Stimulated activated CD8-positive, alpha-beta memory T cell treated with anti-CD3 and anti-CD28 coated beads, Interleukin-4, amount 100 ng/mL, for 4 hours (primary cell): ENCODE measurements around the gene CENPE.

ENCODE experiments used
- DNase-seq, 2 donors: peaks; one replicate each; pipeline ENCODE4 v3.0.0-alpha.2; 2020; ENCODE audit warnings: low read depth in 2 of 2, low spot score in 1 of 2

Gene CENPE

DNA sequence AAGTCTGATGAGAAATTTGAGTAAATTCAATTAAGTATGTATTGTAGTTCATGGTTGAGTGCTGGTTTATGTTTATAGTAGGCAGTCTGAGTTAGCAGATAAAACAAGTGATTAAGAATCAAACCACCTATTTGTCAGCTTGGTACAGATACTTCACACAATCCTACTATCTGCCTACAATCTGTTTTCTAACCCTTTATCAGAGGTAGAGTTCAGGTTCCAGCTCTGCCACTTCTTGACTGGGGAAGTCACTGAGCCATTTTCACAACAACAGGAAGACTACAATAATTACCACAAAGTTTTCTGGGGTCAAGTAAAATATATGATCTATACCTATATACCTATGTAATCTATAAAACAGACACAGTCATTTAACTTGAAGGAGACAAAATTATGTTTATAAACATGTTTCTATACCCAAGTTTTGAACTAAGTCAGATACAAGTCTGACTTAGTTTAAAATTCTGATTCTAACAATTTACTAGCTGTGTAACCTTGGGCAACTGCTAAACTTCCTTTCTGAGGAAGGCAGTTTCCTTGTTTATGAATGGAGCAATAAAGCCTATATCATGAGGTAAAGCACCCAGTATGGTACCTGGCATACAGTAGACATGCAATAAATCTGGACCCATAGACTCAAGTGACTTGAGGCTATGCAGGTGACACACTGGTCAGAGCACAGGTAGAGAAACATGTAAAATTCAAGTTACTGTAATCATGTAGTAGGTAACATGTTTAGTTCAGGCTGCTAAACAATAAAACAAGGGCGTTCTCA, 61.3 kb downstream of the CENPE start:
- no peak for DNase-seq

DNA sequence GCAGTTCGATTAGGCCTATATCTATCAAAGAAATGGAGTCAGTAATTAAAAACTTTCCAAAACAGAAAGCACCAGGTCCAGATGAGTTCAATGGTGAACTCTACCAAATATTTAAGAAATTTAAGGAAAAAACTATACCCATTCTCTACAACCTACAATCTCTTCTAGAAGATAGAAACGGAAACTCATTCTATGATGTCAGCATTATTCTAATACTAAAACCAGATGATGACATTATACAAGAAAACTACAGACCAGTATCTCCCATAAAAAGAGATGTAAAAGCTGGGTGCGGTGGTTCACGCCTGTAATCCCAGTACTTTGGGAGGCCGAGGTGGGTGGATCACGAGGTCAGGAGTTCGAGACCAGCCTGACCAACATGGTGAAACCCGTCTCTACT, 69.0 kb downstream of the CENPE start:
- DNase-seq, result no peak

DNA sequence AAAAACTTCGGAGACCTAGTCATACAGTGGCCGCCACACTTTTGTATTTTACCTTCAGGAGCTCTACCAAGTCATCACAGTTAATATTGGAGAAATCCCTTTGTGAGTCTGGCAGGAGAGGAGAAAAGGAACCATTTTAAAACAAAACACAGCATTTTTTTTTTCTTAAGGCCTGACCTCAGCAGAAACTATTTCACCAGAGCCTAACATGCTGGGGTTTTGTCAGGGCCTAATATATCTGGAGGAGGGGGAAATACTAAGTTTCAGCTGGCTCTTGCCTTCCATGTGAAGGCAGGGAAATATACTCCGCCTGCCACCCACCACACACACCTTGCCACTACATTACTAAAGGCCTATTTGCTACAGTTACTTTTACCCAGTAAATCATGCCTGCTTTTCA, 72.0 kb downstream of the CENPE start:
- no peak for DNase-seq

DNA sequence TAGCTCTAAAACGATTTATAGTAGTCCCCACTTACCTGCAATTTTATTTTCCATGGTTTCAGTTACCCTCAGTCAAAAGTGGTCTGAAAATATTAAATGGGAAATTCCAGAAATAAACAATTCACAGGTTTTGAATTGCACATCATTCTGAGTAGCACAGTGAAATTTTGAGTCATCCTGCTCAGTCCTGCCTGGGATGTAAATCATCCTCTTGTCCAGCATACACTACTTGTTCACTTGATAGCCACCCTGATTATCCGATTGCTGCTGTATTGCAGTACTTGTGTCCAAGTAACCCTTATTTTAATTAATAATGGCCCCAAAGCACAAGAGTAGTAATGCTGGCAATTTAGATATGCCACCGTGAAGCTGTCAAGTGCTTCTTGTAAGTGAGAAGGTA, 75.0 kb downstream of the CENPE start:
- no peak for DNase-seq

DNA sequence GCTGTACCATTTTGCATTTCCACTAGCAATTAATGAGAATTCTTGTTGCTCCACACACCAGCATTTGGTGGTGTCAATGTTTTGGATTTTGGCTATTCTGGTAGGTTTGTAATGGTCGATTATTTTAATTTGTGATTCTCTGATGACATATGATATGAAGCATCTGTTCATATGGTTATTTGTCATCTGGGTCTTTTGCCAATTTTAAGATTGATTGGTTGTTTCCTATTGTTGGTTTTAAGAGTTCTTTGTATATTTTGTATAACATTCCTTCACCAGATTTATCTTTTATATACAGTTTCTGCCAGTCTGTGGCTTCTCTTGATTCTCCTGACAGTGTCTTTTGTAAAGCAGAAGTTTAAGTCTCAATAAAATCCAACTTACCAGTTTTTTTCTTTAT, 80.0 kb downstream of the CENPE start:
- DNase-seq, result no peak

DNA sequence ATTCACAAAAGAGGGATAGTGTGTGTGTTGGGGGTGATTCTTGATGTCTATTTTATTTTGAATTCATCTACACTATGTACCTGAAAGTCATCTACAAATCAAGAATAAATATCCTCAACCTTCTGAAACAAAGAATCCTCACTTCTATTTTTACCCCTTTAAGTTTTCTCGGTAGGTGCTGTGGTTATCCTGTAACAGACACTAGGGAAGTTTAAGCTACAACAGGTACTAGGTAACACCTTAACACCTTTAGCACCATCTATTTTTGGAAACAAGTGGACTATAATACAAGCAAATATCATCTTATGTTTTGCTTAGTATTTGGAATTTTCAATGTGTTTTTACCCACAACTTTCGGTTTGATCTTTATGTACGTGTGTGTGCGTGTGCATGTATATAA, 86.5 kb downstream of the CENPE start:
- no peak for DNase-seq

DNA sequence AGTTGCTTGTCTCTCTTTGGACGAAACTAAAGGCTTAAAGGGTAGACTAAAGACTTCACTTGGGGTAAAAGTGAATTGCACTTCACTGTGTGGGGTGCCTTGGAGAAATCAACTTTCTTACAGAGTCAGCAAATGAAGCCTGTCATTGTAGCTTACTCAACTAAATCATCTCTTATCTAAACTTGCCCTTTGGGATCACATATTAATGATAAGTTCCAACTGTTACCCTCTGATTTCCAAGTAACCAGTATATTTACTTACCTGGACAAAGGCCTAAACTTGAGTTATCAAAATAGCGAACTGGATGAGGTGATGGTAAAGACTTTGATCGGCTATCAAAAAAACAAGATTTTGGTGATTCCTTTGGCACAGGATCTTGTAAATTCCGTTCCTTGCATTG, 89.6 kb downstream of the CENPE start:
- DNase-seq, result no peak

DNA sequence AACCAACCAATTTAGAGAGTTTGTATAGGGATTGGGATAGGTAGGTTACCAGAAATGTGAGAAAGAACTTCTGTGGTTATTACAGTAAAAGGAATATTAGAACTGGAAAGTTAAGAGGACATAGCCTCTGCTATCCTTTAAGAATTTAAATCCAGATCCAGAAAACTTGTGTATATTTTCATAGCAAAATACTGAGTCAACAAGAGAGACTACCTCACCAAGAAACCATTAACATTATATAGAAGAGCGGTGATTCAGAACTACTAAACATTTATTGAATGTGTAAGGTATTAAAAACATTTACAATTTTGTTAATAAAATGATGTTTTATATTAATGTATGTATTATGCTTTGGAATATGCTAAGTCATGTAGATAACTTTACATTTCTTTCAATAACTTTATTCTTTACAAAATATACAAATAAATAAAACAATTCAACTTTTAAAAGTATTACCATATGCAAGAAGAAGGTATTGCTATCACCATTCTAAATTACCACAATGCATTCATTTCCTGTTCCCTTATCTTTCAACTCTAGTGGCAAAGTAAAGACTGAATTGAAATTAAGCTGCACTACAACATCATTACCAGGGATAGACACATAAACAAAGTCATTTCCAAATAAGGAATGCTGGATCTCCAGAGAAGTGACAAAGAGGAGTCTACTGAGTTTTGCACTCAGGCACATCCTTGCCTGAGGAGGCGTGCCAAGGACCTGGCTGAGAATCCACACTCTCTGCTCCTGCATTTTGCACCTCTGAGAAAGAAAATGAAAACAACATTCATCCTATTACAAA, 92.4 kb downstream of the CENPE start:
- no peak for DNase-seq

DNA sequence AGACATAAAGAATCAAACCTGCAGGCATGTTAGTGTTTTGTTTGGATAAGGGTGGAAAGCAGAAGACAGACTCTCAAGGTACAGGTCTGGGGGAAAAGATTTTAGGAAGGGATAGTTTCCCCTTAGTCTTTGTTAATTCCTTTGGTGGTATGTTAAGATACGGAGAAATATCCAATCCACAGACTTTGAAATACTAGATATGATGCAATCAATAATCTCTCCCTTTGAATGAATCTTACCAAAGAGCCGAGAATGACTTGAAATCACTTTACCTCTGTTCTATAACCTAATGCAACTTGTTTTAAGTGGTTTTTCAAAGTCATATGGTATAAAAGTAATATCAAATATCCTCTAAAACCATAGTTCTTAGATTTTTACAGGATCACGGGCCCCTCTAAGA, 93.3 kb downstream of the CENPE start:
- no peak for DNase-seq

DNA sequence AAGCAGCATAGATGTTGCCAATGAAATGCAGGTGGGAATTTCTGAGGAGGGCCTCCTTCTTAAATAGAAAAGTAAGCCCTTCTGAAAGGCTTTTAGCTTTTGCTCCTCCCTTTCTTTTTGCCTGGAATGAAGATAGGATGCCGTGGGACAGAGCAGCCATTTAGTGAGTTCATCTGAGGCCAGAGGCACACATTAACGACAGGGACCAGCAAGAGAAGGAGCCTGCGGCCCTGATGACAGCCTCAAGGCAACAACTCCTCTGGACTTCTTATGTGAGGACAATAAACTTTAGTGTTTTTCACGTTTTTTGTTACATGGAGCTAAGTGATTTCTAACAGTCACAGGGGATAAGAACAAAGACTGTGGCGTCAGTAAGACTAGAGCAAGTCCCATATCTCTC, 97.5 kb downstream of the CENPE start:
- DNase-seq, result no peak

DNA sequence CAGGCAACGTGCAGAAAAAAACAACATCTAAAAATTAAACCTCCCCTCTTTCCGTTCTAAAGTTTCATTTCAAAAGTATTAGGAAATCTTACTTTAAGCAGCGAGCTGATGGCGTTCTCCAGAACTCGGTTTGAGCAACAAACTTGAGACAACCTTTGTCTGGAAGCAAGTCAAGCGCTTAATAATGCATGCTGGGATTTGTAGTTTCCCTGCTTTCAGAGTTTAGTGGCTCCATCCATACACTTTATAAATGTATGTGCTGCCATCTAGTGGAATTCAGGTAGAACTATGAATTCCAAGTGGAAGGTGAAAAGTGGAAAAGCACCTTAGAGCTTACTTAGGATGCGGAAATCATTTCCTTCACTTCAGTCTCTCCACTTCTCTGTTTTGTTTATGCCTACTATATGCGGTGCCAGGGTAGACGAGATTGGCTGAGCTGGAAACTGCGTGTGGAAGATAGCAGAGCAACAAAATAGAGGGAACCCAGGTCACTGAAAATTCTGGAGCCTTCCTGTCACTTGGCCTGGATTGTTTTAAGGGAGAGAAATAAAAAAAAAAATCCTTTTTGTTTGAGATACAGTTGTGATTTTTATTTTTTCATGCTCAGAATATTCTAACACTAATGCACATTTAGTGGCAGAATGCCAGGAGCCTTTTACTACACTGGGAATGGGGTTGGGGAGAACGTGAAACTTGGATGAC, 98.3 kb downstream of the CENPE start, which contains the start of gene BDH2:
BDH2 (minus strand) TSS at position 144 of the 702 bp plus-strand sequence. CDS start 3,580 bp downstream, outside the sequence.
- no peak for DNase-seq

DNA sequence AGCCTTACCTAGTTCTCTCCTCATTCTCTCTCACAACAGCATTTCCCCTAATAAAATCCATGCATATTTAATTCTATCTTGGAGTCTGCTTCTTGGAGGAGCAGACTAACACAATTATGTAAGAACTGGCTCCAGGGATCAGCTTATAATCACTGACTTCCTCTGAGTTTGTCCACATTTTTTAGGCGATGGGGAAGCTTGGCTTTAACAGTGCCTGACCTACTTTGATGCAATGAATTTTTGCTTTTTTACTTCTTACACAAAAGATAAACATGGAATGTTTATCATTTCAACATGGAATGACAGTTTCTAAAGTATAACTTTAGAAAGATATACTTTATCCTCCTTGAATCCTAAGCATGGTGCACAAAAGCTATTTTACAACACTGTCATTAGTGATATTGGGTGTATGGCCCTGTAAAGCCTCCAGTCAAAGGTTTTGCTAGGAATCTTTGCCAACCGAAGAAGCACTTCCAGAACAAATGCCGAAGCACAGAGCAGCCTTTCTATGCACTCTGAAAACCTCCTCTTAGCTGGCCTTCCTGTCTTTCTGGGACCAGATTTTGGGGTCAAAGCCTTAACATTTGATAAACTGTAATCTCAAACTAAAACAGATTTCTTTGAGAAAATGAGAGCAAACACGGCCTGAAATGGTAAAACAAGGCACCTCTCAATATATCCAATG, 99.2 kb downstream of the CENPE start:
- DNase-seq, result no peak

DNA sequence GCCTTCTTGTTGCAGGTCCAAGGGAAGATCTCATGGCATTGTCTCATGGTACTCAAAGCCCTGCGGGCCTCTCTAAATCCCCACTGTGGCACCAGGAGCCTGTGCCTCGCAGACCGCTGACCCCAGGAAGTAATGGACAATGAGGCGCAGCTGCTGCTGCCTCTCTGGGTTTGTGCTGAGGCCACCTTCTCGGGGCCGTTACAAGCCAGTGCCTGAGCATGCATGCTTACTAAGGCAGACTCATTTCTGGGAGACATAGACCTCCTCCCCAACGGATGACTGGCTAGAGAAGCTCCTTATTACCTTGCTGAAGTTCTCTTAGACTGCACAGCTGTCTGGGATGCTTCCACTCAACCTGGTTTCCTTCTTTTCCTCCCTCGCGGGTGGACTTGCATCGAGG, 99.8 kb downstream of the CENPE start:
- DNase-seq, result no peak

DNA sequence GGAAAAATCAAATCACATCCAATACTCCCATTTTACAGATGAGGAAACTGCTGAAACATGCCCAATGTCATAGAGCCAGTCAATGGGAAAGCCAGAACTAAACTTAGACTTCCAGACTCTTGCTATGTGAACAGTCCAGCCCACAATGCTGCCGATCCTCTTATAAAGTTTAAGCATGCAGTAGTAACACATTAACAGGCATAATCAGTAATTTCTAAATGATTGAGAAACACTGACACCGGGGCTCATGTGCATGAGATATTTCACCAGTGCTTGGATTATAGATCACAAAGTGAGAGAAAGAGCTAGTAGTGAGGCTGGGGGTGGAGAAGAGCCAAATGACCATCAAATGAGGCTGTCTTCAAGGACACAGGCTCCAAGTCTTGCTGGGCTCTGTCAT, 101.0 kb downstream of the CENPE start:
- no peak for DNase-seq

DNA sequence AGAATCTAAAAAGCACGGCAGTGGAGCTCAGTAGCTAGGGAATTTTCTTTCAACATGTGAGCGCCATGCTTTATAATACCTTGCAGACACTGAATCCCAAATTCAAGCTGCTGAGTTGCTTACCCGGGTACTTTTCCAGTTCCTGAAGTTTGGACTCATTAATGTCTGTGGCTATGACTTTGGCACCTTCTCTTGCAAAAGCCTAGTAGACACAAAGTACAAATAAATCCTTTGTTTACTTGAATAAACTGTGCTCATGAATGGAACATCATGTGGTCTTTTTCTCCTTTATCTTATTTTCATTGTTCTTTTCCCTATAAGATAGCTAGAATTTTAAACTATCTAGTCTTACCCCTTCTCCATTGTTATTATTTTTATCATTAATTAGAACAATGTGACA, 103.1 kb downstream of the CENPE start:
- DNase-seq, result no peak

DNA sequence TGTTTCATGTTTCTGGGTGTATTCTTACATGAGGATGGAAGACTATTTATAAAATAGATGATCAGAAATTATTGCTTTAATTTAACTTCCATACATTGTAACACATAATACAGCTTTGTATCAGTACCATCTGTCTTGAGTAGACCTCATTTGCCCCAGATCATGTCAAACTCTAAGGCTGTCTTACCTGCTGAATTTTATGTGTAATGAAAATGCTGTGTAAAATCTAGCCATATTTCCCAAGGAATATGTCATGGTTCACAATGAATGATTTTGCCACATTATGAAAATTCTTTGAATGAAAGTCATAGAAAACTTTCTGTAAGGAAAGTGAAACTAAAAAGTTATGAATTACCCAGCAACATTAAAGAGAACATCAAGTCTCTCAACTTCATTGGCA, 105.9 kb downstream of the CENPE start:
- DNase-seq, result no peak

DNA sequence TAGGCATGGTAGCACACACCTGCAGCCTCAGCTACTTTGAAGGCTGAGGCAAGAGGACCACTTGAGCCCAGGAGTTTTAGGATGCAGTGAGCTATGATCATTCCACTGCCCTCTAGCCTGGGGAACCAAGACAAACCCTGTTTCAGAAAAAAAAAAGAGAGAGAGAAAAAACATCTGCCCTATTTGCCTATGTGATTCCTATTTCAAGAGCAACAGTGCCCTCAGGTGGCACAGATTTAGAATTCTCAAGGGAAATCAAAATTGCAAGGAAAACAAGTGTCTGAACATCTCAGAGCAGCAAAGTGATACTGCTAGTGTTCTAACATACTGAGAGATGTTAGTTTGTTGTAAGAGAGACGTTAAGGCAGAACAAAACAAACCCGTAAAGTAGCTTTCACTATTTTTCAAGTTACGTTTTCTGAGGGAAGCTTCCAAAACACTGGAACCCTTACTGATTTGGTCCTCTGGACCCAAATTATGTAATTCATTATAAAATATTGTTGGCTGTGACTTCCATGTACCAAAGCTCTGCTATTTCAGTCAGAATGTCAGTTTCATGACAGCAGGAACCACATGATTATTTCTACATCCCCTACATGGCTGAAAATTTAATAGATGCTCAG, 106.4 kb downstream of the CENPE start:
- no peak for DNase-seq

DNA sequence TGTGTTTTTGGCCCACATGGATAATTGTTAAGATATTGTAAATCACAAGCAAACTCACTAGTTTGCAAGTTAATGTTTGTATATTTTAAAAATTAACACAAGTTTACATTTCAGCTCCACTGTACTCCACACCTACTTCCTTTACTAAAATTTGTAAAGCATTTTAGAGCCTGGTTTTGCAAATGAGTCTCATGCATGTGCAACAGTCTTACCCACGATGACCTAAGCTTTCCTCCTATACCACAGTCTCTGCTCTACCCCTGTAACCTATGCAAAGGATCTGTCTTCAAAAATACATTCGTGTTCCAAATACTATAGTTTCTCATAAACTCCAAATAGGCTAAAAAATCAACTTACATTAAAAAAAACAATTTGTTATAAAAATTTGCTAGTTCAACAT, 108.7 kb downstream of the CENPE start:
- DNase-seq, result no peak

DNA sequence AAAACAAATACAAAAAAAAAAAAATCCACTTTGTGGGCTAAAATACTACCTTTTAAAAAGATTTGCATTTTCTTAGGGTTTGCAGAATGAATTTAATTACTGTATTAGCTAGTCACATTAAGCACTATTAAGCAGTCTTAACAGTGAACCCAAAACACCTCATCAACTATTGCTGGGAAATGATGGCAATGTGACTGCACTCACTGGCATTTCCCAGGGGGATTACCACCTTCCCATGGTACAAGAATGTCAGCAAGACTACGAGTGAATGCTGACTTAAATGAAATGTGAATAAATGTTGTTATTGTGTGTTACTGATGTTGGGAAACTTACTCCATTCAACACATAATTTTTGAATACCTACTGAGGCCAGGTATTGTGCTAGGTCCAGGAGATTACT, 111.6 kb downstream of the CENPE start:
- no peak for DNase-seq

DNA sequence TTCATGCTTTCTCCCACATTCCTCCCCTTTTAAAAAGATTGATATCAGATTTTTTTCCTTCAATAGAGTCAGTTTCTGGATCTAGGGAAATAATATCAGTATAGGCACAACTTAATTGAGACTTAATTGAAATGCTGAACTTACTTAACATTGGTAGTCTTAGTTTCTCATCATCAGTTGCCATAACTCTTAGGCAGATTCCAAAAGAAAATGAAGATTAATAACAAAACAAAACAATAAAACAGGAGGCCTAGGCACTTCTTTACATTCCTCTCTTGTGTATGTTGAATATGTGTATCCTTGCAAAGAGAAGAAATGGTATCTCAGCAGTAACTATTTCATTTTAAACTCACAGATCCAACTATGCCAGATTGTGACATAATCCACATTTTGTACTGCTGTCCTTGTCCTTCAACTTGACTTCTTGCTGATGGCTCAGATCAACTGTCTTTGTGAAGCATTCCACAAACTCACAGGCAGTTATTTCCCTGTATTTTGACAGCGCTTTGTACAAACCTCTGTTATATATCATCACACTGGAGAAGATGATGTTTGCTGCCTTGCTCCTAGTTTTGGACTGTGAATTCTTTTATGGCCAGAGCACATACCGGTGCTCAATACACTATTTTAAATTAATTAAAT, 112.5 kb downstream of the CENPE start:
- DNase-seq, result no peak
